ENCODE results near the gene MAN2C1. TPM values are rescaled to one million over a fixed set of nuclear protein-coding genes. Genes with fewer than 3 reads are reported as not detected.
"Not testable (repeated sequence)": the region's sequence is repeated elsewhere in the genome, so short reads cannot be mapped to it uniquely, and the experiment has no call there.

MAN2C1 gene
- total RNA-seq, 2 donors from 2014 or later, result 115 to 176 TPM

DNA sequence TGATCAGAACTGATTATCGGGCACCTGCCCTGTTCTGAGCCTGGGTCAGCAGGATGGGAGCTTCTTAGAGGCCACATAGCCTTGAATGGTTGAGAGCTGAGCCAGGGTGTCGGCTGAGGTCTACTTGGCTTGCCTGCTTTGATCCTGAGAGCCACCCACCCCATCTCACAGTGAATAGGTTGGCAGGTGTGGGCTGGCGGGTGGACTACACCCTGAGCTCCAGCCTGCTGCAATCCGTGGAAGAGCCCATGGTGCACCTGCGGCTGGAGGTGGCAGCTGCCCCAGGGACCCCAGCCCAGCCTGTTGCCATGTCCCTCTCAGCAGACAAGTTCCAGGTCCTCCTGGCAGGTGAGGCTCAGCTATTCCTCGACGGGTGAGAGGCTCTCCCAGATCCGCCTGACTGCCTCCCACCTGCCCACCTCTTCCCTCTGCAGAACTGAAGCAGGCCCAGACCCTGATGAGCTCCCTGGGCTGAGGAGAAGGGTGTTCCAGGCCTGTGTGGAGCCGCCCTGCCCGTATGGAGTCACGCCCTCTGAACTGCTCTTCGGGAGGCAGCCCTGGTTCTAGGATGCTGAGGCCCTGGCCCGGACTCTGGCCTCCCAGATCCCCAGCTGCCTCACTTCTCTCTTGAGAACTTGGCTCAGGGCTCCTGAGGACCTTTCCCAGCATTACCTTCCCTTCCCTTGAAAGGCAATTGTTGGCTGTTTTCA, 28.7 kb downstream of the MAN2C1 start:
- H3K27ac ChIP-seq, result no peak overlapping the region
- no peaks in the 10 kb centered on the region for H3K9me3 ChIP-seq
- no peaks in the 10 kb centered on the region for H3K27me3 ChIP-seq
- no peaks in the 10 kb centered on the region for H3K4me1 ChIP-seq
- H3K4me3 ChIP-seq, result no peak overlapping the region
- no peak overlapping the region for H3K9ac ChIP-seq (ENCODE audit: low read depth in 2 of 2, low read length in 2 of 2)
- no peaks in the 10 kb centered on the region for H3K36me3 ChIP-seq
- DNase-seq, result no peak
- intact Hi-C loops (cut with DNase I), result no loop called here
- TF ChIP-seq, protein P1, sequence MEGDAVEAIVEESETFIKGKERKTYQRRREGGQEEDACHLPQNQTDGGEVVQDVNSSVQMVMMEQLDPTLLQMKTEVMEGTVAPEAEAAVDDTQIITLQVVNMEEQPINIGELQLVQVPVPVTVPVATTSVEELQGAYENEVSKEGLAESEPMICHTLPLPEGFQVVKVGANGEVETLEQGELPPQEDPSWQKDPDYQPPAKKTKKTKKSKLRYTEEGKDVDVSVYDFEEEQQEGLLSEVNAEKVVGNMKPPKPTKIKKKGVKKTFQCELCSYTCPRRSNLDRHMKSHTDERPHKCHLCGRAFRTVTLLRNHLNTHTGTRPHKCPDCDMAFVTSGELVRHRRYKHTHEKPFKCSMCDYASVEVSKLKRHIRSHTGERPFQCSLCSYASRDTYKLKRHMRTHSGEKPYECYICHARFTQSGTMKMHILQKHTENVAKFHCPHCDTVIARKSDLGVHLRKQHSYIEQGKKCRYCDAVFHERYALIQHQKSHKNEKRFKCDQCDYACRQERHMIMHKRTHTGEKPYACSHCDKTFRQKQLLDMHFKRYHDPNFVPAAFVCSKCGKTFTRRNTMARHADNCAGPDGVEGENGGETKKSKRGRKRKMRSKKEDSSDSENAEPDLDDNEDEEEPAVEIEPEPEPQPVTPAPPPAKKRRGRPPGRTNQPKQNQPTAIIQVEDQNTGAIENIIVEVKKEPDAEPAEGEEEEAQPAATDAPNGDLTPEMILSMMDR (IDR thresholded peaks at IDR 0.05), result no peak

DNA sequence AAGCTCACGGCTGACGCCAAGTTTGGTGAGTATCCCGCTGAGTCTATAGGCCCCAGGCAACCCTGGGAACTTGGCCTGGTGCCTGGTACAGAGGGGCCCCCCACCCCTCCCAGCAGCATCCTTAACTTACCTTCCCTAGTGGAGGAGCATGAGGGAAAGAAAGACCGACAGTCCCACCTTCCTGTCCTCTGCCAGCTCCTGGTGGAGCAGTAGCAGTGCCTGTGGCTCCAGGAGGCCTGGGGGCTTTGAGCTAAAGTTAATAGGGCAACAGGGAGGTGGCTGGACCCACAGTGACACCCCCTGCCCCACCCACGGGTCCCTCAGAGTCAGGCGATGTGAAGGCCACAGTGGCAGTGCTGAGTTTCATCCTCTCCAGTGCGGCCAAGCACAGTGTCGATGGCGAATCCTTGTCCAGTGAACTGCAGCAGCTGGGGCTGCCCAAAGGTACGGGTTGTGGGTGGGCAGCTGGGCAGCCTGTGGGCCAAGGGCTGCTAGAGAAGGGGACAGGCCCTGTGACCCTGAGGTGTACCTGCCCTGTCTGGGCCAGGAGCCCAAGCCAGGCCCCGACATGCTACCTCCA, 29.7 kb downstream of the MAN2C1 start:
- Histone ChIP-seq H3K4me1 (no peaks in the 10 kb centered on the region), H3K9ac (ENCODE audit: low read depth in 2 of 2, low read length in 2 of 2) (no peak overlapping the region), H3K36me3 (no peaks in the 10 kb centered on the region), H3K4me3 (no peak overlapping the region), H3K27ac (no peak overlapping the region), H3K27me3 (no peaks in the 10 kb centered on the region), H3K9me3 (no peaks in the 10 kb centered on the region)
- TF ChIP-seq, protein P1 (IDR thresholded peaks at IDR 0.05), result no peak
- intact Hi-C loops (cut with DNase I), result no loop called here
- DNase-seq, result no peak

DNA sequence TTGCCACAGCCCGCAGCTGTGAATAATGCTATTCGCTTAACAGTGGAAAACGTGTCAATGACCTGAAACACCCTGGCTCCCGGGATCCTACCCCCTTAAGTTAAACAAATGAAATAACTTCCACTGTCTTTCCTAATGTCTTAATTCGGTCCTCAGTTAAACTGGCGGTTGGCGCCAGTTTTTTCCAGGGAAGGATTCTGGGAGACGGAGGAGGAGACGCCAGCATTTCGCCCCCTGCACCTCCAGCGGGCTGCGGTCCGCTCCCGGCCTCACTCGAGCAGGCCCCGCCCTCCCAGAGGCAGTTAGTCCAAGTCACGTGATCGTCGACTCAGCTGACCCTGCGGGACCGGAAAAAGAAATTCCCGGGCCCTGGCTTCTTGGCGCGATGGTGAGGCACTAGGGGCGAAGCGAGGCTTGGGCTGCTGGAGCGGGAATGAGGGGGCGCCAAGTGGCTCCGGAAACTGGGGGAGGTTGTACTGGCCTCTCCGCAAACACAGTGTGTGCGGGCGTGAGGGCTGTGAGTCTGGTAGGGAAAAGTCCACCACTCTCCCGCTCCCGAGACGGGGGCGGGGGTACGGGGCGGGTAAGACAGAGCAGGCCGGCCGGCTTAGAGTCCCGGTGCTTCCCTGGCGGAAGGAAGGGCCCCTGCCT, 32.6 kb downstream of the MAN2C1 start, which contains the start of gene COMMD4:
Gene COMMD4 (plus strand): TSS at position 359 of the 651 bp plus-strand sequence. CDS start 27 bp downstream, at position 386.
- intact Hi-C loops (cut with DNase I), result no loop called here
- TF ChIP-seq, protein P1 (IDR thresholded peaks at IDR 0.05), result no peak
- H3K4me1 ChIP-seq, result no peaks in the 10 kb centered on the region
- H3K9me3 ChIP-seq, result no peaks in the 10 kb centered on the region
- H3K9ac ChIP-seq (ENCODE audit: low read depth in 2 of 2, low read length in 2 of 2), result peak within 1 kb of the TSS; percentile 64 to 75
- no peak within 1 kb of the TSS for H3K27ac ChIP-seq
- DNase-seq, result peak; percentile 98
- H3K36me3 ChIP-seq, result no peaks in the 10 kb centered on the region
- H3K27me3 ChIP-seq, result no peaks in the 10 kb centered on the region
- H3K4me3 ChIP-seq, result peak within 1 kb of the TSS; percentile 75

- TF ChIP-seq, protein P1 (IDR thresholded peaks at IDR 0.05), result no peak
- Histone ChIP-seq H3K4me3 (peak overlapping the region; percentile 75), H3K27ac (no peak overlapping the region), H3K9me3 (no peaks in the 10 kb centered on the region), H3K27me3 (no peaks in the 10 kb centered on the region), H3K4me1 (no peaks in the 10 kb centered on the region), H3K36me3 (no peaks in the 10 kb centered on the region), H3K9ac (ENCODE audit: low read depth in 2 of 2, low read length in 2 of 2) (no peak overlapping the region)
- no peak for DNase-seq
- intact Hi-C loops (cut with DNase I), result no loop called here
These were observed 33.1 kb downstream of the MAN2C1 start for GRCh38 chr15:75335313-75335704.

- H3K9me3 ChIP-seq; H3K4me1 ChIP-seq; H3K27me3 ChIP-seq; DNase-seq; intact Hi-C loops (cut with DNase I); H3K36me3 ChIP-seq; H3K27ac ChIP-seq; H3K4me3 ChIP-seq; H3K9ac ChIP-seq (ENCODE audit: low read depth in 2 of 2, low read length in 2 of 2): not testable (repeated sequence)
These were observed 34.6 kb downstream of the MAN2C1 start for GRCh38 chr15:75333654-75334419.

GRCh38 chr15:75332093-75332492, 36.3 kb downstream of the MAN2C1 start:
- H3K4me3 ChIP-seq; H3K9ac ChIP-seq (ENCODE audit: low read depth in 2 of 2, low read length in 2 of 2); H3K27me3 ChIP-seq; DNase-seq; H3K27ac ChIP-seq; H3K9me3 ChIP-seq; H3K4me1 ChIP-seq; intact Hi-C loops (cut with DNase I); H3K36me3 ChIP-seq: not testable (repeated sequence)
